ENCODE measurements around the gene UBAC2. TPM values are rescaled to one million over a fixed set of nuclear protein-coding genes. Genes with fewer than 3 reads are reported as not detected.

The UBAC2 gene
- total RNA-seq, 4 donors from 2014 or later = 41.8 to 51.0 (median 45.5) TPM

GRCh38 chr13:99179460-99179859 lies 21.2 kb upstream of the UBAC2 start:
- DNase-seq (ENCODE audit: low spot score) = no peak
- no peak for ATAC-seq (ENCODE audit: low FRiP score)
- TF ChIP-seq, protein P1, sequence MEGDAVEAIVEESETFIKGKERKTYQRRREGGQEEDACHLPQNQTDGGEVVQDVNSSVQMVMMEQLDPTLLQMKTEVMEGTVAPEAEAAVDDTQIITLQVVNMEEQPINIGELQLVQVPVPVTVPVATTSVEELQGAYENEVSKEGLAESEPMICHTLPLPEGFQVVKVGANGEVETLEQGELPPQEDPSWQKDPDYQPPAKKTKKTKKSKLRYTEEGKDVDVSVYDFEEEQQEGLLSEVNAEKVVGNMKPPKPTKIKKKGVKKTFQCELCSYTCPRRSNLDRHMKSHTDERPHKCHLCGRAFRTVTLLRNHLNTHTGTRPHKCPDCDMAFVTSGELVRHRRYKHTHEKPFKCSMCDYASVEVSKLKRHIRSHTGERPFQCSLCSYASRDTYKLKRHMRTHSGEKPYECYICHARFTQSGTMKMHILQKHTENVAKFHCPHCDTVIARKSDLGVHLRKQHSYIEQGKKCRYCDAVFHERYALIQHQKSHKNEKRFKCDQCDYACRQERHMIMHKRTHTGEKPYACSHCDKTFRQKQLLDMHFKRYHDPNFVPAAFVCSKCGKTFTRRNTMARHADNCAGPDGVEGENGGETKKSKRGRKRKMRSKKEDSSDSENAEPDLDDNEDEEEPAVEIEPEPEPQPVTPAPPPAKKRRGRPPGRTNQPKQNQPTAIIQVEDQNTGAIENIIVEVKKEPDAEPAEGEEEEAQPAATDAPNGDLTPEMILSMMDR (IDR thresholded peaks at IDR 0.05) = no peak

DNA sequence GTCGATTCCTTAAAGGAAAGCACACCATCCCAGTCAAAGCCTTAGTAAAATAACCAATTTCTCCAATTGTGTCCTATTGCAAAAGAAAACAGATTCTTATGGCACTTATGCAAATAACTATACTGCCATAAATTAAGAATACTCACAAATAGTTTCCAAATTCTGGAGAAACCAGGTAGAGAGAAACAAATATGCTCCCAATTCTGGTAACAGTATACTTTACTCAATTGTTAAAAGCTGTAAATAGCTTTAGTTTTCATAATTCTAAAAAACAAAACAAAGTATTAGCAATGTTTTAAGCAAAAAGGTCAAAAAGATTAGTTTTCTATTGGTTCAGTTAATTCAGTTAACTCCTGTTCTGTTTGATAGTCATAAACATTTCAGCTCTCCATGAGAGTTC lies 18.2 kb upstream of the UBAC2 start:
- ATAC-seq (ENCODE audit: low FRiP score) (no peak), DNase-seq (ENCODE audit: low spot score) (no peak)
- TF ChIP-seq, protein P1 (IDR thresholded peaks at IDR 0.05) = no peak

DNA sequence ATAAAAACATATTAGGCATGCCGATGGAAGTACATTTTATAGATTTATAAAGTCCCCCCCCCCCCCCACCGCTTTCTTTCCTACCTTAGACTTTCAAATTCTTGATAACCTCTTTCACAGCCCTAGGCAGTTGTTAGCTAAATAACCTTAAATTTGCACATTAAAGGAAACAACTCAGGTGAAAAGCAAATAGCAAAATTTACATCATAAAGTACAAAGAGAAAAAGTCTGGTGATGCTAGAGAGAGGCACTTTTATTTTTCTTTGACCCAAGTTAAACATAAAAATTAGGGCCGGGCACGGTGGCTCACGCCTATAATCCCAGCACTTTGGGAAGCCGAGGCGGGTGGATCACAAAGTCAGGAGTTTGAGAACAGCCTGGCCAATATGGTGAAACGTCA lies 15.0 kb upstream of the UBAC2 start:
- DNase-seq (ENCODE audit: low spot score) (no peak), ATAC-seq (ENCODE audit: low FRiP score) (no peak)
- TF ChIP-seq, protein P1 (IDR thresholded peaks at IDR 0.05) = no peak

- ATAC-seq (ENCODE audit: low FRiP score) (no peak), DNase-seq (ENCODE audit: low spot score) (no peak)
- TF ChIP-seq, protein P1 (IDR thresholded peaks at IDR 0.05) = no peak
Observed at GRCh38 chr13:99190147-99190985, 10.3 kb upstream of the UBAC2 start.

DNA sequence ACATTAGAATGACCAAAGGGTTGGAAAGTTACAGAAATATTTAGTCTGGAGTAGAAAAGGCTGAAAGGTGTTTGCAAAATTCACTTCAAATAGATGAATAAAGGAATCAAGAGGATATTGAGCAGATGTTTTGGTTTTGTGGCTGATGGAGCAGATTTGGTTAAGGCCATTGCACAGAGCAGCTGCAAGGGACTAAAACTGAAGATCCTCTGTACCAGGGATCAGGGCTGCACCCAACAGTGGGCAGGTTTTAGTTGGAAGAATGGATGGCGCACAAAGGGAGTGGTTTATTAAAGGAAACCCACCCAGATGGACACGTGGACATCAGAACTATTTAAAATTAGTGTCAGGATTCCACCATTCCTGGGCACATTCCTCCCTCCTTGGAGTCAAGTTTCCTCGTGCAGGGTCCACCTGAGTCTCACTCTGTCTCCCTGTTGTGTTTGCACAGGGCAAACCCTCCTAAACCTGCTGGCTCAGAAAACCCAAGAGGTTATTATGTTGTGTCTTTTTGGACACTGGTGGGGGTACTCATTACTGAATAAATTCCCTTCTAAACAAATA lies 9.2 kb upstream of the UBAC2 start:
- TF ChIP-seq, protein P1 (IDR thresholded peaks at IDR 0.05) = no peak
- DNase-seq (ENCODE audit: low spot score) = no peak
- ATAC-seq (ENCODE audit: low FRiP score) = no peak

DNA sequence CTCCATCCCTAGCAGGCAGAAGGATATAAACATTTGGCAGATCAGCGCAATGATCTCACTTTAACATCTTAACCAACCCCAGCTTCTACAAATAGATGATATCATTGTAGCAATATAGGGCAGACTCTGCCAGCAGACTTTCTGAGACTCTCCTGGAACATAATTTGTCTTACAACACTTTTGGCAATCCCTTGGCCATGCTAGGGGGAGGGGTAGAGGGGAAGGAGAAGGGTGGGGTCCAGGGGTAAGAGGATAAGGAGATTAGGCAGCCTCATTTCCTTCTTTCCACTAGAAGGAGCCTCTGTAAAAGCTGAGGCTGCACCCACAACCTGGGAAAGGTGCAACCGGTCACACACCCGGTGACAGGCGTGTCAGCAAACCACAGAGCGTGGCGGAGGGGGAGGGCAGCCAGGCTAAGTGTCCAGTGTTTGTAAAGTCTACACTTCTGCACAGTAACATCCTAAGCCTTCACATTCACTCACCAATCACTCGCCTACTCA lies 8.7 kb upstream of the UBAC2 start:
- no peak for ATAC-seq (ENCODE audit: low FRiP score)
- no peak for DNase-seq (ENCODE audit: low spot score)
- TF ChIP-seq, protein P1 (IDR thresholded peaks at IDR 0.05) = no peak

Data from omental fat pad (tissue), 4 donors.